Prostate gland (tissue), 2 donors: Measurements from ENCODE around the gene DNAJC17.

Experiments used
- CTCF ChIP-seq, 4 experiments: fragments of 200-600 bp in 2 of 4; fragments of 450-650 bp in 2 of 4; sonication (generic) in 2 of 4; IDR thresholded peaks; 1 replicate in 3 of 4; 2 replicates in 1 of 4; pipeline ENCODE4 v1.5.1; 2016 to 2019; ENCODE audit warnings: antibody characterized with exemption in 4 of 4, mild to moderate bottlenecking in 2 of 4, moderate library complexity in 2 of 4
- POLR2A ChIP-seq: fragments of 450-650 bp; IDR thresholded peaks from one replicate; pipeline ENCODE4 v1.6.1; 2016; ENCODE audit warnings: antibody characterized with exemption, mild to moderate bottlenecking
- POLR2AphosphoS5 ChIP-seq: sonication (generic); formaldehyde crosslinking; IDR thresholded peaks from one replicate; pipeline ENCODE4 v1.6.1; 2017; ENCODE audit warnings: antibody characterized with exemption

GRCh38 chr15:40768521-40769273 lies 38.6 kb downstream of the DNAJC17 start:
- no peak for TF ChIP-seq CTCF (IDR thresholded peaks at IDR 0.05)
- no peak for TF ChIP-seq POLR2A
- TF ChIP-seq POLR2AphosphoS5 = no peak
